GM18868 (cell line): ENCODE data around the gene TFPI.

Source experiments
- ATAC-seq: cut with Tn5 transposase; IDR thresholded peaks from one replicate; pipeline ENCODE4 v1.9.1; 2021; ENCODE audit warnings: mild to moderate bottlenecking, moderate library complexity; ENCODE audit not compliant: unreplicated experiment

The TFPI gene

GRCh38 chr2:187470698-187471097 lies 83.5 kb downstream of the TFPI start:
- ATAC-seq: no peak

- ATAC-seq: no peak
These were observed 84.7 kb downstream of the TFPI start for GRCh38 chr2:187469538-187469937.

- no peak for ATAC-seq
These were observed 86.0 kb downstream of the TFPI start for GRCh38 chr2:187468262-187468661.

GRCh38 chr2:187466129-187466792 lies 88.0 kb downstream of the TFPI start:
- ATAC-seq: peak; percentile 52

GRCh38 chr2:187462839-187463238 lies 91.4 kb downstream of the TFPI start:
- ATAC-seq: peak; percentile 49

GRCh38 chr2:187461294-187462261 lies 92.7 kb downstream of the TFPI start:
- no peak for ATAC-seq

GRCh38 chr2:187459256-187459655 lies 95.0 kb downstream of the TFPI start:
- ATAC-seq: no peak

- ATAC-seq: peak; percentile 20
These were observed 101.1 kb downstream of the TFPI start for GRCh38 chr2:187453078-187453641.

- ATAC-seq: no peak
These were observed 102.7 kb downstream of the TFPI start for GRCh38 chr2:187451510-187451909.

GRCh38 chr2:187447336-187447735 lies 106.9 kb downstream of the TFPI start:
- no peak for ATAC-seq

- ATAC-seq: no peak
These were observed 107.5 kb downstream of the TFPI start for GRCh38 chr2:187446711-187447110.

- no peak for ATAC-seq
These were observed 109.2 kb downstream of the TFPI start for GRCh38 chr2:187445051-187445450.

- no peak for ATAC-seq
These were observed 111.5 kb downstream of the TFPI start for GRCh38 chr2:187442778-187443177.

- ATAC-seq: no peak
These were observed 111.9 kb downstream of the TFPI start for GRCh38 chr2:187442378-187442777.

- no peak for ATAC-seq
These were observed 114.0 kb downstream of the TFPI start for GRCh38 chr2:187440101-187440675.

- ATAC-seq: no peak
These were observed 115.8 kb downstream of the TFPI start for GRCh38 chr2:187438455-187438854.

- no peak for ATAC-seq
These were observed 118.5 kb downstream of the TFPI start for GRCh38 chr2:187435756-187436155.

- ATAC-seq: no peak
These were observed 119.2 kb downstream of the TFPI start for GRCh38 chr2:187435078-187435477.

GRCh38 chr2:187434342-187434785 lies 119.9 kb downstream of the TFPI start:
- ATAC-seq: no peak

GRCh38 chr2:187431911-187432310 lies 122.3 kb downstream of the TFPI start:
- ATAC-seq: no peak

- ATAC-seq: no peak
These were observed 124.2 kb downstream of the TFPI start for GRCh38 chr2:187429989-187430388.
